ENCODE measurements around the gene CD55. TPM values are rescaled to one million over a fixed set of nuclear protein-coding genes. Genes with fewer than 3 reads are reported as not detected.

Gene CD55
- total RNA-seq, 1 donor = 9.0 TPM

GRCh38 chr1:207279652-207280051 is 41.8 kb upstream of the CD55 start:
- H3K79me2 ChIP-seq (ENCODE audit: insufficient read depth, low read length) = no peaks in the 10 kb centered on the region
- H3K27me3 ChIP-seq (ENCODE audit: insufficient read depth, low read length) = no peaks in the 10 kb centered on the region
- no peaks in the 10 kb centered on the region for H3K4me1 ChIP-seq (ENCODE audit: insufficient read depth, low read length)
- no peaks in the 10 kb centered on the region for H3K9me3 ChIP-seq (ENCODE audit: low read depth, low read length)
- H3K4me3 ChIP-seq (ENCODE audit: insufficient read depth, low read length) = no peak overlapping the region
- no peaks in the 10 kb centered on the region for H4K20me1 ChIP-seq (ENCODE audit: insufficient read depth, low read length)
- H3K4me2 ChIP-seq (ENCODE audit: insufficient read depth, low read length) = no peak overlapping the region
- no peak for DNase-seq (ENCODE audit: insufficient read length, low spot score, missing footprints)
- TF ChIP-seq, protein P1, sequence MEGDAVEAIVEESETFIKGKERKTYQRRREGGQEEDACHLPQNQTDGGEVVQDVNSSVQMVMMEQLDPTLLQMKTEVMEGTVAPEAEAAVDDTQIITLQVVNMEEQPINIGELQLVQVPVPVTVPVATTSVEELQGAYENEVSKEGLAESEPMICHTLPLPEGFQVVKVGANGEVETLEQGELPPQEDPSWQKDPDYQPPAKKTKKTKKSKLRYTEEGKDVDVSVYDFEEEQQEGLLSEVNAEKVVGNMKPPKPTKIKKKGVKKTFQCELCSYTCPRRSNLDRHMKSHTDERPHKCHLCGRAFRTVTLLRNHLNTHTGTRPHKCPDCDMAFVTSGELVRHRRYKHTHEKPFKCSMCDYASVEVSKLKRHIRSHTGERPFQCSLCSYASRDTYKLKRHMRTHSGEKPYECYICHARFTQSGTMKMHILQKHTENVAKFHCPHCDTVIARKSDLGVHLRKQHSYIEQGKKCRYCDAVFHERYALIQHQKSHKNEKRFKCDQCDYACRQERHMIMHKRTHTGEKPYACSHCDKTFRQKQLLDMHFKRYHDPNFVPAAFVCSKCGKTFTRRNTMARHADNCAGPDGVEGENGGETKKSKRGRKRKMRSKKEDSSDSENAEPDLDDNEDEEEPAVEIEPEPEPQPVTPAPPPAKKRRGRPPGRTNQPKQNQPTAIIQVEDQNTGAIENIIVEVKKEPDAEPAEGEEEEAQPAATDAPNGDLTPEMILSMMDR (IDR thresholded peaks at IDR 0.05; ENCODE audit: extremely low read depth, low read depth, low read length) = no peak
- no peak overlapping the region for H2AFZ ChIP-seq (ENCODE audit: low read length)
- no peaks in the 10 kb centered on the region for H3K36me3 ChIP-seq (ENCODE audit: insufficient read depth, low read length)
- H3K27ac ChIP-seq (ENCODE audit: low read depth, low read length) = no peak overlapping the region

GRCh38 chr1:207280706-207281105 is 40.8 kb upstream of the CD55 start:
- no peak overlapping the region for H3K27ac ChIP-seq (ENCODE audit: low read depth, low read length)
- TF ChIP-seq, protein P1 (IDR thresholded peaks at IDR 0.05; ENCODE audit: extremely low read depth, low read depth, low read length) = no peak
- H3K27me3 ChIP-seq (ENCODE audit: insufficient read depth, low read length) = no peaks in the 10 kb centered on the region
- no peak overlapping the region for H3K4me3 ChIP-seq (ENCODE audit: insufficient read depth, low read length)
- DNase-seq (ENCODE audit: insufficient read length, low spot score, missing footprints) = no peak
- H4K20me1 ChIP-seq (ENCODE audit: insufficient read depth, low read length) = no peaks in the 10 kb centered on the region
- H3K4me2 ChIP-seq (ENCODE audit: insufficient read depth, low read length) = no peak overlapping the region
- H2AFZ ChIP-seq (ENCODE audit: low read length) = no peak overlapping the region
- H3K79me2 ChIP-seq (ENCODE audit: insufficient read depth, low read length) = no peaks in the 10 kb centered on the region
- no peaks in the 10 kb centered on the region for H3K4me1 ChIP-seq (ENCODE audit: insufficient read depth, low read length)
- H3K9me3 ChIP-seq (ENCODE audit: low read depth, low read length) = no peaks in the 10 kb centered on the region
- no peaks in the 10 kb centered on the region for H3K36me3 ChIP-seq (ENCODE audit: insufficient read depth, low read length)

DNA sequence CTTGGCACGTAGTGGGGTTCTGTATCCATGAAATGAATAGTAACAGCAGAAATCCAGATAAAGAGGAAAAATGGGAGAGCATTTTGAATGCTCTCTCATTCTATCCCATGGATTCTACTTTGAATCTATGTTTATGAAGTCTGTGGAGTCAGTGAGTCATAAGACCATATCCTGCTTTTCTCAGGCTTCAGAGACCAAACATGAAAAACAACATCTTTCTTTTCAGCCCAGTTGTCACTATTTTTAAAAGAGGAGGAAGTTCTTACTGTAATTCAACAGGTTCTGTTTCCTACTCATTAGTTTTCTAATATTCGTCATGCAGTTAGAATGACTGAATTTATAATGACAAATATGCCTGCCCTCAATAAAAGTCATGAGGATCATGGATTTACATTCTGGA is 39.4 kb upstream of the CD55 start:
- TF ChIP-seq, protein P1 (IDR thresholded peaks at IDR 0.05; ENCODE audit: extremely low read depth, low read depth, low read length) = no peak
- H4K20me1 ChIP-seq (ENCODE audit: insufficient read depth, low read length) = no peaks in the 10 kb centered on the region
- no peaks in the 10 kb centered on the region for H3K4me1 ChIP-seq (ENCODE audit: insufficient read depth, low read length)
- DNase-seq (ENCODE audit: insufficient read length, low spot score, missing footprints) = no peak
- H3K36me3 ChIP-seq (ENCODE audit: insufficient read depth, low read length) = no peaks in the 10 kb centered on the region
- H3K4me2 ChIP-seq (ENCODE audit: insufficient read depth, low read length) = no peak overlapping the region
- no peak overlapping the region for H2AFZ ChIP-seq (ENCODE audit: low read length)
- H3K27ac ChIP-seq (ENCODE audit: low read depth, low read length) = no peak overlapping the region
- H3K9me3 ChIP-seq (ENCODE audit: low read depth, low read length) = no peaks in the 10 kb centered on the region
- no peaks in the 10 kb centered on the region for H3K79me2 ChIP-seq (ENCODE audit: insufficient read depth, low read length)
- H3K27me3 ChIP-seq (ENCODE audit: insufficient read depth, low read length) = peaks cover under 1% of the 10 kb centered on the region
- no peak overlapping the region for H3K4me3 ChIP-seq (ENCODE audit: insufficient read depth, low read length)

GRCh38 chr1:207282496-207283380 is 38.7 kb upstream of the CD55 start:
- H3K9me3 ChIP-seq (ENCODE audit: low read depth, low read length) = no peaks in the 10 kb centered on the region
- no peak overlapping the region for H3K4me3 ChIP-seq (ENCODE audit: insufficient read depth, low read length)
- DNase-seq (ENCODE audit: insufficient read length, low spot score, missing footprints) = no peak
- no peaks in the 10 kb centered on the region for H3K36me3 ChIP-seq (ENCODE audit: insufficient read depth, low read length)
- H3K4me2 ChIP-seq (ENCODE audit: insufficient read depth, low read length) = no peak overlapping the region
- peaks cover 3% of the 10 kb centered on the region for H3K27me3 ChIP-seq (ENCODE audit: insufficient read depth, low read length)
- no peaks in the 10 kb centered on the region for H3K4me1 ChIP-seq (ENCODE audit: insufficient read depth, low read length)
- no peaks in the 10 kb centered on the region for H4K20me1 ChIP-seq (ENCODE audit: insufficient read depth, low read length)
- no peak overlapping the region for H3K27ac ChIP-seq (ENCODE audit: low read depth, low read length)
- TF ChIP-seq, protein P1 (IDR thresholded peaks at IDR 0.05; ENCODE audit: extremely low read depth, low read depth, low read length) = no peak
- no peaks in the 10 kb centered on the region for H3K79me2 ChIP-seq (ENCODE audit: insufficient read depth, low read length)
- no peak overlapping the region for H2AFZ ChIP-seq (ENCODE audit: low read length)

All from osteoblast (primary cell).